GM19438 (cell line): ENCODE data around the gene VAMP3.

ENCODE experiments used
- ATAC-seq: cut with Tn5 transposase; IDR thresholded peaks from one replicate; pipeline ENCODE4 v1.9.1; 2021; ENCODE audit warnings: low read depth; ENCODE audit not compliant: unreplicated experiment

Gene VAMP3

DNA sequence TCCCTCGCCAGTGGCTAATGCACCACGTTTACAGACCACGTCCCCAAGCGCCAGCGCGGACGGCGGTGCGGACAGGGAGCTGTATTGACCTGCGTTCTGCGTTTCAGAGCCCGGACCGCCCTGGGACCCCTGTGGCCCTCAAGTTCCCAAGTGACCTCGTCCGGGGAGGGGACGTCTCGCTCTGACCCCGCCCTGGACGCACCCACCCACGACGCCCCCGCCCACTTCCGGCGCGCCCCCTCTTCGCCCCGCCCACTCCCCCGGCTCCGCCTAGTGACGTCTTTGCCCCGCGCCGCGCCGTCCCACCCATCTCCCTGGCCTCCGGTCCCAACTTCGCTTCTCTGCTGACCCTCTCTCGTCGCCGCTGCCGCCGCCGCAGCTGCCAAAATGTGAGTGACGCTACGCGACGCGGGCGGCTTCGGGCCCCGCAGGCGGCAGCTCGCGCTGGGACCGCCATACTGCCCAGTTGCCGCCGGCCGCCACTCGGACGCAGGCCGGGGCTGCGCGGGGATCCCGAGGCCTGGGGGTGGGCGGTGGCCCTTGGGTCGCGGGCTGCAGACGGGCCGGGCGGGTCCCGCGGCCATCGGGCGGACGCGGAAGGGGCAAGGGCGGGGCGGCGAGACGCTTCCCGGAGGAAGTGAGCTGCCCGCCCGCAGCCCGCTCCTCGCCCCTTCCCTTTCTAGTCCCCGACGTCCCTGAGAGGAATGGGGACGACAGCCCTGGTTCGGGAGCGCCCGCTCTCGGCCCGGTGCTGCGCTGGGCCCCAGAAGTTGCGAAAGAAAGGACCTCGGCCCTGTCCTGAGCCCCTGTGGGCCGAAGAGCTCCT, at the start of gene VAMP3:
Gene VAMP3 (plus strand): TSS at position 300 of the 826 bp plus-strand sequence. CDS start 88 bp downstream, at position 388.
- peak; percentile 81 for ATAC-seq

DNA sequence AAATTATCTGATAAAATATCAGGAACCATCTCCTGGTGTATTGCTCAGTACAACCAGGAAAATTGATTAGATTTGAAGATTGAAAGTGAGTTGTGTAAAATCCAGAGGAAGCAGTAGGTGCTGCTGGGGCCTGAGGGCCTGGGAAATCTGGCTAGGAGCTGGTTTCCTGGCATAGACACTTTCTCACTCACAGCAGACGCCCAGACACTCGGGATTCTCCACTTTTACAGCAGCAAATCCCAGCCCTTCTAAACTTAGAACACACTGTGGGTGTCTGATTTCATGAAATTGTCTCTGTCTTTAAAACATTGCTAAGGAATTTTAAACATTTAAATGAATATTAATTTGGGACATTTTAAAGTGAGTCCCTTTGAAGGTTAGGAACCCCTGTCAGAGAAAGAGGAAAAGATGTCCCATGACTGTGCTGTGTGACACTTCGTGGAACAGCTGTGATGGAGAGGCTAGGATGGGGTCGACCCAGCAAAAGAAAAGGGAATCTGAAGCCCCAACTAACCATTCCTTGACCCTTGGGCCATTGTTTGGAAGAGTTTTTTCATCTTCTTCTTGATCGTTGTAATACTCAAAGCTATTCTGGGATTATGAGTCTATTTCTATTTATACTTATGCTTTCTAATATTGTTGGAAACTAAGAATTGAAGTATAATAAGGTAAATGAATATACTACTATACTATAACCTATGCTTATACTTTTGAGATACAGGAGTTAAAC, 49.0 kb upstream of the VAMP3 start:
- ATAC-seq, result no peak

- ATAC-seq, result no peak
Measured at GRCh38 chr1:7722670-7723012, 48.5 kb upstream of the VAMP3 start.

GRCh38 chr1:7726623-7727022, 44.5 kb upstream of the VAMP3 start:
- no peak for ATAC-seq

DNA sequence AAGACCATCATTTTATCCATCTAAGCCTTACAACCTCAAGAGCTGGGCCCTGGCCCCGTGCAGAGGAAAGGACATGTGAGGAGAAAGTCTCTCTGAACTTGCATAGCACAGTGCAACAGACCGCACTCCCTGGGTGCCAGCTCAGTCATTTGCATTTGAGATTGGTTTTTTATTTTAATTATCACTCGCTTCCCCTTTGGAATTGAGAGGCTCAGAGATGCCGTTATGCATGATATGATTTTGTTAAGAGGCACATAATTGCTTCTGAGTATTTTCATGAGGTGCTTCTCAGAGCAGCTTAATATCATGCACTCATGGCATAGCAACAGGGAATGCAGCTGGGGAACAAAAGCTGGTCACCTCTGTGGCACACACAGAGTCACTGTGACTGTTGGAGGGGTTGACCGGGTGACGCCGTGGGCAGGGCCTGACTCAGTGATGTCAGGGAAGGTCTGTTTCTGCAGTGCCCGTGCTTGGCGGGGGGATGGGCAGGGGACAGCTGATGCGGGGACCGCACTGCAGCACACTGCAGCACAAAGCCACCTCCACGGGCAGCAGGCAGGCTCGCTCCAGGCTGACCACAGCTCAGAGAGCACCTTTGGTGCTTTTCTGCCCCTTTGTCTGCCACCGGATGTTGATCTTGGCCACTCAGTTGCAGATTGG, 43.2 kb upstream of the VAMP3 start:
- ATAC-seq, result no peak

DNA sequence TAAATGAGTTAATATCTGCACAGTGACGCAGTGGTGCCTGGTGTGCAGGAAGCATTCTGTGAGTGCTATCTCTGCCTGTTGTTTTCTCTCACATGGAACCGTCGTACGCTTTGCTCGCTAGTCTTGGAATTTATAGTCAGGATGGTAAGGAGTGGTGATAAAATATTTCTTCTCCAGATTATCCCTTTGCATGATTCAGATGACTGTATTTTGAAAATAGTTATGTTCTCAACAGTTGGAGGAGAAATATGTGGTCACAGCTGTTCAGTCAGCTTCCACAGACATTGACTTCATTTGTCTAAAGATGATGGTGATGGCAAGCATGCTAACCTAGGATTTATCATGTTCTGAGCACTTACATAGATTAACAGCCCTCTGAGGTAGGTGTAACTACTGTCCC, 41.3 kb upstream of the VAMP3 start:
- ATAC-seq, result no peak

DNA sequence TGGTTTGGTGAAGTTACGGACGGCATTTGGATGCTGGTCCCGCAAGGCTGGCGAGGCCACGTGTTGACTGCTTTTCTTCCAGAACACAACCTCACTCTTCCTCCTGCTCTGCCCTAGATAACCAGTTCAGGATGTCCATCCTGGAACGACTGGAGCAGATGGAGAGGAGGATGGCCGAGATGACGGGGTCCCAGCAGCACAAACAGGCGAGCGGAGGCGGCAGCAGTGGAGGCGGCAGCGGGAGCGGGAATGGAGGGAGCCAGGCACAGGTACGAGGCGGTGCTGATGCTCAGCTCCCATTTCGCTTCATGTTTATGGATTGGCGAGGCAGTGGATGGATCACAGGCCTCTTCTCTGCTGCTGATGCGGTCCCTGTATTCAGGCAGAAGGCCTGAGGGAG, 38.8 kb upstream of the VAMP3 start:
- ATAC-seq, result no peak

- ATAC-seq, result no peak
Measured at GRCh38 chr1:7733276-7733675, 37.8 kb upstream of the VAMP3 start.

- no peak for ATAC-seq
Measured at GRCh38 chr1:7738044-7738443, 33.1 kb upstream of the VAMP3 start.

GRCh38 chr1:7743346-7743745, 27.8 kb upstream of the VAMP3 start:
- ATAC-seq, result no peak

- no peak for ATAC-seq
Measured at GRCh38 chr1:7744882-7745281, 26.2 kb upstream of the VAMP3 start.

GRCh38 chr1:7745783-7746182, 25.3 kb upstream of the VAMP3 start:
- ATAC-seq, result no peak

- no peak for ATAC-seq
Measured at GRCh38 chr1:7747605-7748004, 23.5 kb upstream of the VAMP3 start.

DNA sequence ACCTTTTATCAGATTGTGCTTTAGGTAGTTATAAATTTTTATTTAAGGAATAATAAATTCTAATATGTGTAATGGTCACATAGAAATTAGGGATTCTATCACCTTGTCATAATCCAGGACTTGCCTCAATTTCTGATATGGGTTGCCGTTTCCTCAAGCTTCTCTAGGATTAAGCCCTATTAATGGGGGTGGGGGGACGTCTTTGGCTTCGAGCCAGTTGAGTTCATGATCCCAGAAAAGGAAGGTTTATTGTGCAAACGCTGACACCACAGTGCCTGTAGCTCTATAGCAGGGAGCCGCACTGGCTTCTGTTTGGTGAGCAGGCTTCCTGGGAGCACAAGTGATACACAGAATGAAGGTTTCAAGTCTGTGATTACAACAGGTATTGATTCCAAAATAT, 22.0 kb upstream of the VAMP3 start:
- no peak for ATAC-seq

GRCh38 chr1:7751174-7751573, 19.9 kb upstream of the VAMP3 start:
- ATAC-seq, result no peak

- no peak for ATAC-seq
Measured at GRCh38 chr1:7752512-7753417, 18.3 kb upstream of the VAMP3 start.

GRCh38 chr1:7753641-7754040, 17.5 kb upstream of the VAMP3 start:
- no peak for ATAC-seq

DNA sequence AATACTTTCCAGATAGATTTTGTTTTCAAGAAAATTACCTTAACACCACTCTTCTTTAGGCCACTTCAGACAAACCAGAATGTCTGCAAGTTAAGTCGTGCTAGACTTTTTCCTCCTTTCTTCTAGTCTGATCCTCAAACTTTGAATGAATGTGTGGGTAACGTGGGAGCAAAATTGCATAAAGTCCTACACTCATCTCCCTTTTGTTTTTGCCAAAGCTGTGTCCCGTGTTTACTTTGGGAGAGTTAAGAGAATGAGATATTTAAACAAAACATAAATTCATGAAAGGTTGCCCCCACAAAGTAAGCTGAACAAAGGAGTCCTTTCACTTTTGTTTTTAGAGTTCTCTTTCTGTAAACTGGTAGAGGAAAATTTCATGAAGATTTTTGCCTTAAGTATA, 16.9 kb upstream of the VAMP3 start:
- ATAC-seq, result no peak

DNA sequence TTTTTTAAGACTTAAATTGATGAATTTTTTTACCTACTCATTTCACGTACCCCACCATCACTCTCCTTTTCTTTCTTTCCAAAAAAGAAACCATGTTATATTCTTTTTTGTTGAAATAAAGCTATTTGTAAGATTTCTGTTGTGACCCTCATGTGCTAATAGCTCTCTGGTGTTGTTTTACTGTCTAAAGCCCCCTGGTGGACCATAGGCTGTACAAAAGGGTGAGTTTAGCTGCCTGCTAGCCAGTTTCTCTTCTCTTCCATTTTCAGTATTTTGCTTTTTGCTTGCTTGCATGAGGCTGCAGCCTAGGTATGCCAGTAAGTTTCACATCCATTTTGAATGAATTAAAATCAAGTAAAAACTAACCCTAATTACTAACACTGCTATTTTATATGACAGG, 15.6 kb upstream of the VAMP3 start:
- ATAC-seq, result no peak

DNA sequence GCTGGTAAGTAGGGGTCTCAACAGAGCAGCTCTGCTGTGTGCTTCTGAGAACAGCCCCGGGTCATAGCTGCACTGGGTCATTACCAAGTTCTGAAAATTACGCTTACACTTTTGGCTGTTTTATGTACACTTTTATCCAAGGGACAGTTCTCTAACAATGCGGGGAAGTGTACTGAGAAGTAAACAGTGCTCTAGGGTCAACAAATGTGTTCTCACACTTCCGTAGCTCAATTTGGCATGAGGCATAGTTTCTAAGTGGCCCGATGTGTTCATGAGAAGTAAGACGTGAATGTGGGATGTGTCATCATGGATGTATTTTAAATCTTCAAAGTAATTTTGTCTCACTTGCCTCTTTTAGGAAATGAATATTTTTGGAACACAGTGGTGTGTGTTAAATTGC, 10.9 kb upstream of the VAMP3 start:
- no peak for ATAC-seq

GRCh38 chr1:7761103-7761502, 10.0 kb upstream of the VAMP3 start:
- ATAC-seq, result no peak
